ENCODE results near the gene FADS3. TPM values are rescaled to one million over a fixed set of nuclear protein-coding genes. Genes with fewer than 3 reads are reported as not detected.

Gene FADS3
- total and polyA plus RNA-seq, 2 experiments from 2014 or later, result 44.4 to 73.5 TPM

- TF ChIP-seq ZNF331 (CRISPR knock-in tag; IDR thresholded peaks at IDR 0.05; ENCODE audit: low read depth) (no peak), EZH2phosphoT487 (IDR thresholded peaks at IDR 0.05; ENCODE audit: unreplicated experiment) (no peak)
Measured at GRCh38 chr11:61903845-61904244, 12.5 kb upstream of the FADS3 start (continued).

GRCh38 chr11:61902313-61902712 is 11.0 kb upstream of the FADS3 start:
- Histone ChIP-seq H4K20me1 (replicated peaks; ENCODE audit: insufficient read depth) (no peaks in the 10 kb centered on the region), H3K9me2 (ENCODE audit: insufficient read depth) (no peaks in the 10 kb centered on the region), H3K4me2 (no peak overlapping the region), H3K4me1 (ENCODE audit: insufficient read depth) (peaks cover under 1% of the 10 kb centered on the region; the same call in 1 of the 2 replicates), H3K4me3 (no peak overlapping the region), H3K27ac (ENCODE audit: low read depth) (no peak overlapping the region), H3F3A (replicated peaks; ENCODE audit: low read depth) (no peaks in the 10 kb centered on the region), H2AFZ (no peak overlapping the region), H3K27me3 (ENCODE audit: insufficient read depth) (no peaks in the 10 kb centered on the region), H3K36me3 (ENCODE audit: insufficient read depth) (no peaks in the 10 kb centered on the region), H3K79me2 (replicated peaks; ENCODE audit: insufficient read depth) (no peaks in the 10 kb centered on the region)
- peaks cover 15% of the 10 kb centered on the region for H3K27me3 Mint-ChIP-seq (ENCODE audit: insufficient read depth, low read depth, poor library complexity)
- H3K36me3 Mint-ChIP-seq (ENCODE audit: low read depth), result no peaks in the 10 kb centered on the region
- H3K4me3 Mint-ChIP-seq, result no peak overlapping the region
- TF ChIP-seq EZH2phosphoT487 (IDR thresholded peaks at IDR 0.05; ENCODE audit: unreplicated experiment) (no peak), POLR2AphosphoS5 (IDR thresholded peaks at IDR 0.05; ENCODE audit: low read depth) (no peak), ZNF331 (CRISPR knock-in tag; IDR thresholded peaks at IDR 0.05; ENCODE audit: low read depth) (no peak), CTCF (conservative IDR thresholded peaks at IDR 0.05; ENCODE audit: low read depth in 2 of 2) (no peak), CREB1 (CRISPR knock-in tag; IDR thresholded peaks at IDR 0.05; ENCODE audit: low read depth) (no peak), EZH2 (IDR thresholded peaks at IDR 0.05; ENCODE audit: low read depth, unreplicated experiment) (no peak), JUNB (IDR thresholded peaks at IDR 0.05; ENCODE audit: unreplicated experiment) (no peak), ZNF462 (CRISPR knock-in tag; IDR thresholded peaks at IDR 0.05) (no peak), REST (IDR thresholded peaks at IDR 0.05; ENCODE audit: unreplicated experiment) (no peak), ZNF114 (CRISPR knock-in tag; IDR thresholded peaks at IDR 0.05) (no peak), STAT1 (IDR thresholded peaks at IDR 0.05; ENCODE audit: unreplicated experiment) (no peak), ETS1 (IDR thresholded peaks at IDR 0.05) (no peak), NANOG (IDR thresholded peaks at IDR 0.05; ENCODE audit: borderline replicate concordance) (no peak)
- H3K27ac Mint-ChIP-seq, result no peak overlapping the region
- no peaks in the 10 kb centered on the region; the same call in 2 of the 3 replicates for H3K9me3 Mint-ChIP-seq
- DNase-seq (ENCODE audit: low spot score) (no peak), ATAC-seq (no peak)
- H3K4me1 Mint-ChIP-seq, result peaks cover 30% of the 10 kb centered on the region
